ENCODE results near the gene TTLL5. TPM values are rescaled to one million over a fixed set of nuclear protein-coding genes. Genes with fewer than 3 reads are reported as not detected.

Gene TTLL5
- total and polyA plus RNA-seq, 2 donors (not counting 1 experiment from before 2014, with no cell fraction given) = 16.1 to 23.8 TPM

- Histone ChIP-seq H3K4me2 (ENCODE audit: extremely low read depth, insufficient read depth, low read length) (no peak overlapping the region), H3K36me3 (ENCODE audit: control insufficient read depth, insufficient read depth, low read length) (no peaks in the 10 kb centered on the region), H4K20me1 (ENCODE audit: control insufficient read depth, extremely low read depth, insufficient read depth, low read length) (no peaks in the 10 kb centered on the region), H3K79me2 (ENCODE audit: control insufficient read depth, insufficient read depth, low read length) (no peaks in the 10 kb centered on the region), H3K27ac (ENCODE audit: insufficient read depth, low read length) (no peak overlapping the region), H3K4me3 (replicated peaks in 1 of 4; ENCODE audit: control extremely low read depth in 1 of 4, insufficient read depth in 1 of 4, low read depth in 3 of 4, low read length in 4 of 4) (no peak overlapping the region), H3K9me3 (ENCODE audit: control insufficient read depth, insufficient read depth, low read depth, low read length) (no peaks in the 10 kb centered on the region), H3K9ac (ENCODE audit: insufficient read depth, low read length) (no peak overlapping the region), H3K4me1 (ENCODE audit: control insufficient read depth, extremely low read depth, insufficient read depth, low read length) (no peaks in the 10 kb centered on the region), H3K27me3 (ENCODE audit: control insufficient read depth, insufficient read depth, low read length) (no peaks in the 10 kb centered on the region), H2AFZ (ENCODE audit: low read length) (no peak overlapping the region)
- no peak for DNase-seq (ENCODE audit: low read depth in 2 of 2)
- no peak for TF ChIP-seq CTCF (conservative IDR thresholded peaks at IDR 0.05 in 1 of 2, IDR thresholded peaks at IDR 0.05 in 1 of 2; ENCODE audit: low read depth in 1 of 2, low read length in 2 of 2)
- TF ChIP-seq EZH2 (IDR thresholded peaks at IDR 0.05; ENCODE audit: low read length, missing control alignments) = no peak
Observed at GRCh38 chr14:75946785-75947184, 285.7 kb downstream of the TTLL5 start.

GRCh38 chr14:75952489-75952888 is 291.4 kb downstream of the TTLL5 start:
- no peak overlapping the region for H3K9ac ChIP-seq (ENCODE audit: insufficient read depth, low read length)
- no peak overlapping the region for H3K4me3 ChIP-seq (replicated peaks in 1 of 4; ENCODE audit: control extremely low read depth in 1 of 4, insufficient read depth in 1 of 4, low read depth in 3 of 4, low read length in 4 of 4)
- no peak for DNase-seq (ENCODE audit: low read depth in 2 of 2)
- H3K36me3 ChIP-seq (ENCODE audit: control insufficient read depth, insufficient read depth, low read length) = no peaks in the 10 kb centered on the region
- no peak for TF ChIP-seq EZH2 (IDR thresholded peaks at IDR 0.05; ENCODE audit: low read length, missing control alignments)
- no peak for TF ChIP-seq CTCF (conservative IDR thresholded peaks at IDR 0.05 in 1 of 2, IDR thresholded peaks at IDR 0.05 in 1 of 2; ENCODE audit: low read depth in 1 of 2, low read length in 2 of 2)
- H4K20me1 ChIP-seq (ENCODE audit: control insufficient read depth, extremely low read depth, insufficient read depth, low read length) = no peaks in the 10 kb centered on the region
- H3K79me2 ChIP-seq (ENCODE audit: control insufficient read depth, insufficient read depth, low read length) = no peaks in the 10 kb centered on the region
- H3K9me3 ChIP-seq (ENCODE audit: control insufficient read depth, insufficient read depth, low read depth, low read length) = no peaks in the 10 kb centered on the region
- H2AFZ ChIP-seq (ENCODE audit: low read length) = no peak overlapping the region
- no peaks in the 10 kb centered on the region for H3K27me3 ChIP-seq (ENCODE audit: control insufficient read depth, insufficient read depth, low read length)
- H3K4me2 ChIP-seq (ENCODE audit: extremely low read depth, insufficient read depth, low read length) = no peak overlapping the region
- no peak overlapping the region for H3K27ac ChIP-seq (ENCODE audit: insufficient read depth, low read length)
- no peaks in the 10 kb centered on the region for H3K4me1 ChIP-seq (ENCODE audit: control insufficient read depth, extremely low read depth, insufficient read depth, low read length)

GRCh38 chr14:75959031-75959430 is 298.0 kb downstream of the TTLL5 start:
- H4K20me1 ChIP-seq (ENCODE audit: control insufficient read depth, extremely low read depth, insufficient read depth, low read length) = no peaks in the 10 kb centered on the region
- H3K79me2 ChIP-seq (ENCODE audit: control insufficient read depth, insufficient read depth, low read length) = no peaks in the 10 kb centered on the region
- no peak overlapping the region for H3K4me3 ChIP-seq (replicated peaks in 1 of 4; ENCODE audit: control extremely low read depth in 1 of 4, insufficient read depth in 1 of 4, low read depth in 3 of 4, low read length in 4 of 4)
- no peak overlapping the region for H3K4me2 ChIP-seq (ENCODE audit: extremely low read depth, insufficient read depth, low read length)
- H3K27me3 ChIP-seq (ENCODE audit: control insufficient read depth, insufficient read depth, low read length) = no peaks in the 10 kb centered on the region
- H3K27ac ChIP-seq (ENCODE audit: insufficient read depth, low read length) = no peak overlapping the region
- H2AFZ ChIP-seq (ENCODE audit: low read length) = no peak overlapping the region
- DNase-seq (ENCODE audit: low read depth in 2 of 2) = no peak
- no peak overlapping the region for H3K9ac ChIP-seq (ENCODE audit: insufficient read depth, low read length)
- no peaks in the 10 kb centered on the region for H3K36me3 ChIP-seq (ENCODE audit: control insufficient read depth, insufficient read depth, low read length)
- H3K4me1 ChIP-seq (ENCODE audit: control insufficient read depth, extremely low read depth, insufficient read depth, low read length) = no peaks in the 10 kb centered on the region
- TF ChIP-seq CTCF (conservative IDR thresholded peaks at IDR 0.05 in 1 of 2, IDR thresholded peaks at IDR 0.05 in 1 of 2; ENCODE audit: low read depth in 1 of 2, low read length in 2 of 2) (no peak), EZH2 (IDR thresholded peaks at IDR 0.05; ENCODE audit: low read length, missing control alignments) (no peak)
- no peaks in the 10 kb centered on the region for H3K9me3 ChIP-seq (ENCODE audit: control insufficient read depth, insufficient read depth, low read depth, low read length)
